Measurements from ENCODE around the gene PLEKHG4B. TPM values are rescaled to one million over a fixed set of nuclear protein-coding genes. Genes with fewer than 3 reads are reported as not detected.
"Not testable (repeated sequence)": the region's sequence is repeated elsewhere in the genome, so short reads cannot be mapped to it uniquely, and the experiment has no call there.

Gene PLEKHG4B
- total RNA-seq: 21.7 and 22.0 TPM in 2 replicates
- long read RNA-seq, partial matches to known transcripts: 2 of 8 reads
- long read RNA-seq, other reads (novel, unspliced or antisense): 6 of 8 reads

GRCh38 chr5:91556-92263 lies at the start of gene PLEKHG4B:
TSS of gene PLEKHG4B (plus strand) at chr5:92168. CDS start at chr5:92232, 64 bp downstream.
- Mint-ChIP-seq H3K27me3 (ENCODE audit: low read depth) (peaks cover 52% of the 10 kb centered on the region), H3K4me3 (peak within 1 kb of the TSS; percentile 91), H3K9me3 (no peaks in the 10 kb centered on the region), H3K36me3 (ENCODE audit: low read depth) (peaks cover 5% of the 10 kb centered on the region), H3K27ac (ENCODE audit: unreplicated experiment) (peak within 1 kb of the TSS; percentile 92), H3K4me1 (peaks cover 19% of the 10 kb centered on the region)
- TF ChIP-seq, protein P1, sequence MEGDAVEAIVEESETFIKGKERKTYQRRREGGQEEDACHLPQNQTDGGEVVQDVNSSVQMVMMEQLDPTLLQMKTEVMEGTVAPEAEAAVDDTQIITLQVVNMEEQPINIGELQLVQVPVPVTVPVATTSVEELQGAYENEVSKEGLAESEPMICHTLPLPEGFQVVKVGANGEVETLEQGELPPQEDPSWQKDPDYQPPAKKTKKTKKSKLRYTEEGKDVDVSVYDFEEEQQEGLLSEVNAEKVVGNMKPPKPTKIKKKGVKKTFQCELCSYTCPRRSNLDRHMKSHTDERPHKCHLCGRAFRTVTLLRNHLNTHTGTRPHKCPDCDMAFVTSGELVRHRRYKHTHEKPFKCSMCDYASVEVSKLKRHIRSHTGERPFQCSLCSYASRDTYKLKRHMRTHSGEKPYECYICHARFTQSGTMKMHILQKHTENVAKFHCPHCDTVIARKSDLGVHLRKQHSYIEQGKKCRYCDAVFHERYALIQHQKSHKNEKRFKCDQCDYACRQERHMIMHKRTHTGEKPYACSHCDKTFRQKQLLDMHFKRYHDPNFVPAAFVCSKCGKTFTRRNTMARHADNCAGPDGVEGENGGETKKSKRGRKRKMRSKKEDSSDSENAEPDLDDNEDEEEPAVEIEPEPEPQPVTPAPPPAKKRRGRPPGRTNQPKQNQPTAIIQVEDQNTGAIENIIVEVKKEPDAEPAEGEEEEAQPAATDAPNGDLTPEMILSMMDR (conservative IDR thresholded peaks at IDR 0.05): no peak
- peak; percentile 65 for DNase-seq (ENCODE audit: low read depth, low spot score)

- Mint-ChIP-seq H3K27ac (ENCODE audit: unreplicated experiment) (no peak overlapping the region), H3K27me3 (ENCODE audit: low read depth) (peaks cover 80% of the 10 kb centered on the region), H3K36me3 (ENCODE audit: low read depth) (no peaks in the 10 kb centered on the region), H3K4me3 (no peak overlapping the region), H3K9me3 (no peaks in the 10 kb centered on the region), H3K4me1 (no peaks in the 10 kb centered on the region)
- no peak for DNase-seq (ENCODE audit: low read depth, low spot score)
- TF ChIP-seq, protein P1 (conservative IDR thresholded peaks at IDR 0.05): peak; percentile 67
Observed at GRCh38 chr5:42250-42649, 49.7 kb upstream of the PLEKHG4B start.

DNA sequence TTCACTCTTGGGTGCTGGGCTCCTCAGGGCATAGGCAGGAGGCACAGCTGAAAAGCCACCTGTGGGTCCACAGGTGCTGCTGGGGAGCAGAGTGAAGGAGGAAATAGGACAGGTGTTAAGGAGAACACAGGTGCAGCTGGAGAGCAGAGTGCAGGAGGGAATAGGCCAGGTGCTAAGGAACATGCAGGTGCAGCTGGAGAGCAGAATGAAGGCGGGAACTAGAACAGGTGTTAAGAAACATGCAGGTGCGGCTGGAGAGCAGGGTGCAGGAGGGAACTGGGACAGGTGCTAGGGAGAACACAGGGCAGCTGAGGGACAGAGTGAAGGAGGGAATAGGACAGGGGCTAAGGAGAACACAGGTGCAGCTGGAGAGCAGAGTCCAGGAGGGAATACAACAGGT lies 43.8 kb upstream of the PLEKHG4B start:
- no peaks in the 10 kb centered on the region for H3K4me1 Mint-ChIP-seq
- H3K36me3 Mint-ChIP-seq (ENCODE audit: low read depth): peaks cover 2% of the 10 kb centered on the region
- H3K27me3 Mint-ChIP-seq (ENCODE audit: low read depth): peaks cover 79% of the 10 kb centered on the region
- H3K4me3 Mint-ChIP-seq: peak overlapping the region; percentile 6
- TF ChIP-seq, protein P1 (conservative IDR thresholded peaks at IDR 0.05): no peak
- DNase-seq (ENCODE audit: low read depth, low spot score): no peak
- H3K9me3 Mint-ChIP-seq: no peaks in the 10 kb centered on the region
- H3K27ac Mint-ChIP-seq (ENCODE audit: unreplicated experiment): no peak overlapping the region

- H3K27ac Mint-ChIP-seq (ENCODE audit: unreplicated experiment): not testable (repeated sequence)
Observed at GRCh38 chr5:49530-49929, 42.4 kb upstream of the PLEKHG4B start.

GRCh38 chr5:49953-50544 lies 41.9 kb upstream of the PLEKHG4B start:
- H3K27ac Mint-ChIP-seq (ENCODE audit: unreplicated experiment): no peak overlapping the region
- no peak for DNase-seq (ENCODE audit: low read depth, low spot score)
- H3K4me1 Mint-ChIP-seq: peaks cover 3% of the 10 kb centered on the region
- H3K27me3 Mint-ChIP-seq (ENCODE audit: low read depth): peaks cover 87% of the 10 kb centered on the region
- H3K36me3 Mint-ChIP-seq (ENCODE audit: low read depth): peaks cover 2% of the 10 kb centered on the region
- H3K4me3 Mint-ChIP-seq: no peak overlapping the region
- TF ChIP-seq, protein P1 (conservative IDR thresholded peaks at IDR 0.05): no peak
- no peaks in the 10 kb centered on the region for H3K9me3 Mint-ChIP-seq

More at GRCh38 chr5:49530-49929, 42.4 kb upstream of the PLEKHG4B start:
- not testable (repeated sequence) for H3K36me3 Mint-ChIP-seq (ENCODE audit: low read depth); H3K4me3 Mint-ChIP-seq; H3K9me3 Mint-ChIP-seq; H3K4me1 Mint-ChIP-seq; DNase-seq (ENCODE audit: low read depth, low spot score)
- H3K27me3 Mint-ChIP-seq (ENCODE audit: low read depth): peaks cover 82% of the 10 kb centered on the region

Data from neural crest cell (in vitro differentiated cells).